ENCODE measurements around the gene MSRB3. TPM values are rescaled to one million over a fixed set of nuclear protein-coding genes. Genes with fewer than 3 reads are reported as not detected.
"Not testable (repeated sequence)": the region's sequence is repeated elsewhere in the genome, so short reads cannot be mapped to it uniquely, and the experiment has no call there.

MSRB3 gene
- total RNA-seq, 1 donor from 2014 or later = 125 TPM

GRCh38 chr12:65277994-65278575 is 398 bp upstream of the MSRB3 start:
- no peak for TF ChIP-seq CTCF (IDR thresholded peaks at IDR 0.05; ENCODE audit: borderline replicate concordance)
- intact Hi-C loops (cut with micrococcal nuclease) = no loop called here
- H3K36me3 ChIP-seq = no peaks in the 10 kb centered on the region
- H3K27me3 ChIP-seq (ENCODE audit: low read depth) = no peaks in the 10 kb centered on the region
- H3K27ac ChIP-seq (replicated peaks) = peak overlapping the region; percentile 95
- no peak for DNase-seq
- peaks cover 53% of the 10 kb centered on the region for H3K4me1 ChIP-seq
- no peaks in the 10 kb centered on the region for H3K9me3 ChIP-seq (replicated peaks)
- H3K4me3 ChIP-seq = peak overlapping the region; percentile 94

DNA sequence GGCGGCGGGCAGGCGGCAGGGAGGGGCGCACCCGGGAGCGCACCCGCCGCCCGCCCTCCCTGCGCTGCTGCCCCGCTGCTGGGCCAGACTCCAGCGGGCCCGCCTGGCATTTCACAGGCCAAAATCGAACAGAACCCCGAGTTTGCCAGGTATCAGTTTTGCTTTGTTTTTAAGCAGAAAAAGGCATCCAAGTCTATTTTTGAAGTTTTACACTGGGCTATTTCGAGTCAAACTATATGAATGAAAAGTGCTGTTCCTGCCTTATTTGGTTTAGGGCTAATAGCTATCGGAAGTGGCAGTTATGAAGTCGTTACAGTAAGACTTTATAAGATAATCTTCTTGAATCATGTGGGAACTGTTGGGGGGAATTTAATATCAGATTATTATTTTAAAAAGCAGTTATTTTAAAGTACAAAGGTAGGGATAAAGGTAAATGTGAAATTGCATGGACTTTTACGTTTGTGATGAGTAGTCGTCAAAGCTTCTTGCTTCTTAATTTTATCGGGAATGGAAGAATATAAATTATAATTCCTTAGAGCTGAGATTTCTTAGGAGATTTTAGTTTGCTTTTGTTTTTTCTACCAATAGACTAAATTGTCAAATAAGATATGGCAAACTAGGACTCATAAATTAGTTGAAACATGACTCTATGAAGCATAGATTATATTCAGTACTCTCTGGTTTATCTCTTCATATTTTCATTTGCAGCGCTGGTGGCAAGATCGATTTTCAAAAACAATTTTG is 1.1 kb downstream of the MSRB3 start:
- peaks cover 67% of the 10 kb centered on the region for H3K4me1 ChIP-seq

DNA sequence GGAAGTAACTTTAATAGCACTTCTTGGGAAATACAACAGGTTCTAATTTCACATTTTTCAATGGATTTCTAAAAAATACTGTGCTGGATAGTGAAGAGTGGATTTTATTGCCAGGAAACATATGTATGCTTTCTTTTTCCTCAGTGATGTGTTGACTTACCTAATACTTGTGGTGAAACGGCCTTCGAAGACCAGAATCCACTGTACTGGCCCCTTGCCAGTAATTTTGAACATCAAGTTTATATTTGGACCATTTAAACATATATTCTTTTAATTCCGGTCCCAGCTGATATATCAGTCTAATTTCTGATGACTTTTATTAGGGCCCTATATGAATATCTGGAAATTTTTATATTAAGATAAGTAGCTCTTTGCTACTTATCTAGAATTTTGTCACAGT is 1.8 kb downstream of the MSRB3 start:
- peaks cover 70% of the 10 kb centered on the region for H3K4me1 ChIP-seq
- intact Hi-C loops (cut with micrococcal nuclease) = no loop called here
- H3K36me3 ChIP-seq = peaks cover 9% of the 10 kb centered on the region
- no peaks in the 10 kb centered on the region for H3K27me3 ChIP-seq (ENCODE audit: low read depth)
- H3K27ac ChIP-seq (replicated peaks) = no peak overlapping the region
- H3K9me3 ChIP-seq (replicated peaks) = no peaks in the 10 kb centered on the region
- no peak for DNase-seq
- TF ChIP-seq CTCF (IDR thresholded peaks at IDR 0.05; ENCODE audit: borderline replicate concordance) = no peak
- H3K4me3 ChIP-seq = peak overlapping the region; percentile 94

More for the DNA sequence above, 1.1 kb downstream of the MSRB3 start:
- TF ChIP-seq CTCF (IDR thresholded peaks at IDR 0.05; ENCODE audit: borderline replicate concordance) = no peak
- no peaks in the 10 kb centered on the region for H3K27me3 ChIP-seq (ENCODE audit: low read depth)
- H3K36me3 ChIP-seq = peaks cover 2% of the 10 kb centered on the region
- H3K27ac ChIP-seq (replicated peaks) = peak overlapping the region; percentile 95
- no peaks in the 10 kb centered on the region for H3K9me3 ChIP-seq (replicated peaks)
- intact Hi-C loops (cut with micrococcal nuclease) = no loop called here
- peak; percentile 33 for DNase-seq
- H3K4me3 ChIP-seq = peak overlapping the region; percentile 94

DNA sequence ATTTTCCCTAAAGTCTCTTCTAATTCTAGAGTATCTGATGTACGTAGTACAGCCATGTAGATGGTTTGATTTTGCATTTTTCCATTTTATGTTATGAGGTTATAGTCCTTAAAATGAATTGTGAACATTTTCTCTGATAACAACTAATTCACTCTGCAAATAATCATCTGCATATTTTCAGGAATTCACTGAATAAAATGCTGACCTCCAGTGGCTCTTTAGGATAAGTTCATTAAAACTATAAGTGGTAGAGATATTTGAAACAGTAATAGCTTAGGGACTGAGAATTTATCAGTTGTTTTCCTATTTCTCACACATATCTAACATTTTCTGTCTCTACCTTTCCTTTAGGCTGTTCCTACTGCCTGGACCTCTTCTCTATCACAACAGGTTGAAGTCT is 4.4 kb downstream of the MSRB3 start:
- no peaks in the 10 kb centered on the region for H3K9me3 ChIP-seq (replicated peaks)
- DNase-seq = no peak
- H3K27ac ChIP-seq (replicated peaks) = no peak overlapping the region
- H3K36me3 ChIP-seq = peaks cover 9% of the 10 kb centered on the region
- H3K4me1 ChIP-seq = peaks cover 75% of the 10 kb centered on the region
- H3K27me3 ChIP-seq (ENCODE audit: low read depth) = no peaks in the 10 kb centered on the region
- intact Hi-C loops (cut with micrococcal nuclease) = no loop called here
- no peak overlapping the region for H3K4me3 ChIP-seq
- TF ChIP-seq CTCF (IDR thresholded peaks at IDR 0.05; ENCODE audit: borderline replicate concordance) = no peak

DNA sequence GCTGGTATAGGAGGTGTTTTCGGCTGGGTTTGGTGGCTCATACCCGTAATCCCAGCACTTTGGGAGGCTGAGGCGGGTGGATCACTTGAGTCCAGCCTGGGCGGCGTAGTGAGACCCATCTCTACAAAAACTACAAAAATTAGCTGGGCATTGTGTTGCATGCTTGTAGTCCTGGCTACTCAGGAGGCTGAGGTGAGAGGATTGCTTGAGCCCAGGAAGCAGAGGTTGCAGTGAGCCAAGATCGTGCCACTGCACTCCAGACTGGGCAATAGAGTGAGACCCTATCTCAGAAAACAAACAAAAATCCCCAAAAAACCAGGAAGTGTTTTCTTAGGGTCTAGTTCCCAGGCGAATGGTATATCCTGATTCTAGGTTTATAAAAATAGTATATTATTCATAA is 7.0 kb downstream of the MSRB3 start:
- H3K4me1 ChIP-seq = peaks cover 55% of the 10 kb centered on the region
- DNase-seq; intact Hi-C loops (cut with micrococcal nuclease): not testable (repeated sequence)

DNA sequence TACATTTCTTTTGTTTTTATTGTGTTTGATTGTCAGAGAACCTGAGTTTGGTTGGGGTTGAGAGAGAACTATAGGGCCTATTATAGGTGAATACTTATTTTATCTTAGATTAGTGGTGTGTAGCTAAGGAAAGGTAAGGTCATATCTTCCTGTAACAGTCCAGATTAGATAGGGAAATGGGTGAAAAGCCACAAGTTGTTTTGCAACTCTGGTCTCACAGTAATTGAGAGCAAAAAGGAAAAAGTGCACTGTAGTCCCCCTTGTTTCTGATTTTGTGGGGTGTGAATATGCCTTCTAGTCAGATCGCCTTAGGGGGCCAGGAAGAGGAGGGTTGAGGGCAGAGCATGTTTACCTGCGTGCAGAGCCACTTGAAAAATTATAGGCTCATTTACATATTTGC is 8.9 kb downstream of the MSRB3 start:
- no peak for TF ChIP-seq CTCF (IDR thresholded peaks at IDR 0.05; ENCODE audit: borderline replicate concordance)
- Histone ChIP-seq H3K27ac (replicated peaks) (no peak overlapping the region), H3K4me1 (peaks cover 38% of the 10 kb centered on the region), H3K27me3 (ENCODE audit: low read depth) (no peaks in the 10 kb centered on the region), H3K4me3 (no peak overlapping the region), H3K36me3 (peaks cover 9% of the 10 kb centered on the region), H3K9me3 (replicated peaks) (no peaks in the 10 kb centered on the region)
- intact Hi-C loops (cut with micrococcal nuclease) = no loop called here
- no peak for DNase-seq

More for the DNA sequence above, 7.0 kb downstream of the MSRB3 start:
- H3K27me3 ChIP-seq (ENCODE audit: low read depth); H3K4me3 ChIP-seq; H3K9me3 ChIP-seq (replicated peaks); H3K36me3 ChIP-seq; H3K27ac ChIP-seq (replicated peaks): not testable (repeated sequence)

All from left ventricle myocardium inferior (tissue), 1 donor.